Measurements from ENCODE around the gene AGAP5. TPM values are rescaled to one million over a fixed set of nuclear protein-coding genes. Genes with fewer than 3 reads are reported as not detected.
A peak's percentile ranks its signal among the peaks of the same experiment; 100 is the strongest.
"Not testable (repeated sequence)": the region's sequence is repeated elsewhere in the genome, so short reads cannot be mapped to it uniquely, and the experiment has no call there.

The AGAP5 gene
- total and polyA plus RNA-seq, 8 donors: 4.3 to 18.4 (median 7.7) TPM

- intact Hi-C loops (cut with DNase I); DNase-seq; FAIRE-seq; H3K27ac ChIP-seq; H3K4me1 ChIP-seq; H3K9me3 ChIP-seq; ATAC-seq; H3K27me3 ChIP-seq; H3K4me3 ChIP-seq; H3K36me3 ChIP-seq: not testable (repeated sequence)
These were observed 6.0 kb upstream of the AGAP5 start for GRCh38 chr10:73703924-73704323.

- H3K4me3 ChIP-seq; ATAC-seq; intact Hi-C loops (cut with DNase I); H3K27ac ChIP-seq; DNase-seq; H3K9me3 ChIP-seq; FAIRE-seq; H3K36me3 ChIP-seq; H3K4me1 ChIP-seq; H3K27me3 ChIP-seq: not testable (repeated sequence)
- WGBS, 2 donors: 87 to 93% methylated on average over 2 of the region's 2 CpGs
These were observed 910 bp upstream of the AGAP5 start for GRCh38 chr10:73698819-73699218.

- H3K36me3 ChIP-seq; intact Hi-C loops (cut with DNase I); H3K27ac ChIP-seq; DNase-seq; H3K9me3 ChIP-seq; FAIRE-seq; H3K27me3 ChIP-seq; H3K4me1 ChIP-seq; ATAC-seq; H3K4me3 ChIP-seq: not testable (repeated sequence)
These were observed 2.6 kb downstream of the AGAP5 start for GRCh38 chr10:73695302-73695701.

GRCh38 chr10:73690755-73691154, 7.2 kb downstream of the AGAP5 start:
- H3K9me3 ChIP-seq; DNase-seq; H3K4me3 ChIP-seq; H3K27ac ChIP-seq; FAIRE-seq; ATAC-seq; H3K36me3 ChIP-seq; H3K27me3 ChIP-seq; intact Hi-C loops (cut with DNase I); H3K4me1 ChIP-seq: not testable (repeated sequence)
- 95 to 96% methylated on average over 6 of the region's 6 CpGs for WGBS, 2 donors

GRCh38 chr10:73689596-73689995, 8.3 kb downstream of the AGAP5 start:
- FAIRE-seq; H3K36me3 ChIP-seq; H3K4me3 ChIP-seq; H3K27me3 ChIP-seq; H3K9me3 ChIP-seq; H3K27ac ChIP-seq; ATAC-seq; DNase-seq; intact Hi-C loops (cut with DNase I); H3K4me1 ChIP-seq: not testable (repeated sequence)
- 97 to 98% methylated on average over 9 to 23 of the region's 28 CpGs for WGBS, 2 donors

- H3K36me3 ChIP-seq; ATAC-seq; H3K27me3 ChIP-seq; H3K4me1 ChIP-seq; FAIRE-seq; H3K4me3 ChIP-seq; H3K9me3 ChIP-seq; H3K27ac ChIP-seq; DNase-seq; intact Hi-C loops (cut with DNase I): not testable (repeated sequence)
- WGBS, 2 donors: 92% methylated on average over 1 of the region's 1 CpG
These were observed 10.3 kb downstream of the AGAP5 start for GRCh38 chr10:73687641-73688040.

- FAIRE-seq; H3K9me3 ChIP-seq; H3K27ac ChIP-seq; DNase-seq; H3K4me3 ChIP-seq; H3K27me3 ChIP-seq; intact Hi-C loops (cut with DNase I); ATAC-seq; H3K4me1 ChIP-seq; H3K36me3 ChIP-seq: not testable (repeated sequence)
- WGBS, 2 donors: 91 to 98% methylated on average over 8 to 15 of the region's 20 CpGs
These were observed 23.4 kb downstream of the AGAP5 start for GRCh38 chr10:73674546-73674945.

GRCh38 chr10:73668378-73668777, 29.5 kb downstream of the AGAP5 start:
- H3K4me1 ChIP-seq; FAIRE-seq; H3K4me3 ChIP-seq; H3K9me3 ChIP-seq; ATAC-seq; H3K36me3 ChIP-seq; intact Hi-C loops (cut with DNase I); H3K27me3 ChIP-seq; DNase-seq; H3K27ac ChIP-seq: not testable (repeated sequence)
- WGBS, 2 donors: 89 to 99% methylated on average over 2 to 3 of the region's 4 CpGs

GRCh38 chr10:73666153-73666809, 31.6 kb downstream of the AGAP5 start:
- H3K9me3 ChIP-seq; H3K27me3 ChIP-seq; H3K4me1 ChIP-seq; ATAC-seq; intact Hi-C loops (cut with DNase I); H3K36me3 ChIP-seq; FAIRE-seq; H3K4me3 ChIP-seq: not testable (repeated sequence)
- H3K27ac ChIP-seq: peak overlapping the region in 1 of 4 donors; percentile 23
- 23 to 30% methylated on average over 4 of the region's 5 CpGs for WGBS, 2 donors
- DNase-seq: peak in 2 of 6 donors; percentile 31 to 38

- ATAC-seq; intact Hi-C loops (cut with DNase I); H3K9me3 ChIP-seq; H3K27ac ChIP-seq; FAIRE-seq; H3K4me1 ChIP-seq; H3K4me3 ChIP-seq; H3K27me3 ChIP-seq; H3K36me3 ChIP-seq: not testable (repeated sequence)
- WGBS, 2 donors: 80 to 96% methylated on average over 1 to 3 of the region's 3 CpGs
- peak in 1 of 6 donors; percentile 46 for DNase-seq
These were observed 32.3 kb downstream of the AGAP5 start for GRCh38 chr10:73665581-73665980.

- intact Hi-C loops (cut with DNase I); FAIRE-seq; H3K36me3 ChIP-seq; H3K27ac ChIP-seq; H3K9me3 ChIP-seq; ATAC-seq; H3K4me1 ChIP-seq; H3K27me3 ChIP-seq; H3K4me3 ChIP-seq: not testable (repeated sequence)
- WGBS, 2 donors: 75 to 80% methylated on average over 13 of the region's 13 CpGs
- DNase-seq: peak in 1 of 6 donors; percentile 37
These were observed 33.5 kb downstream of the AGAP5 start for GRCh38 chr10:73664156-73665040.

GRCh38 chr10:73663621-73664020, 34.3 kb downstream of the AGAP5 start:
- H3K4me1 ChIP-seq; H3K4me3 ChIP-seq; ATAC-seq; H3K9me3 ChIP-seq; H3K36me3 ChIP-seq; FAIRE-seq; H3K27me3 ChIP-seq; intact Hi-C loops (cut with DNase I); H3K27ac ChIP-seq: not testable (repeated sequence)
- DNase-seq: peak in 1 of 6 donors; percentile 5
- 87 to 88% methylated on average over 10 of the region's 10 CpGs for WGBS, 2 donors

All from pancreas (tissue), 10 donors.